HG03571 (cell line): ENCODE results near the gene TSPAN6.
A peak's percentile ranks its signal among the peaks of the same experiment; 100 is the strongest.

Source experiments
- ATAC-seq: cut with Tn5 transposase; IDR thresholded peaks from one replicate; pipeline ENCODE4 v1.9.1; 2021; ENCODE audit not compliant: unreplicated experiment

The TSPAN6 gene, protein sequence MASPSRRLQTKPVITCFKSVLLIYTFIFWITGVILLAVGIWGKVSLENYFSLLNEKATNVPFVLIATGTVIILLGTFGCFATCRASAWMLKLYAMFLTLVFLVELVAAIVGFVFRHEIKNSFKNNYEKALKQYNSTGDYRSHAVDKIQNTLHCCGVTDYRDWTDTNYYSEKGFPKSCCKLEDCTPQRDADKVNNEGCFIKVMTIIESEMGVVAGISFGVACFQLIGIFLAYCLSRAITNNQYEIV

DNA sequence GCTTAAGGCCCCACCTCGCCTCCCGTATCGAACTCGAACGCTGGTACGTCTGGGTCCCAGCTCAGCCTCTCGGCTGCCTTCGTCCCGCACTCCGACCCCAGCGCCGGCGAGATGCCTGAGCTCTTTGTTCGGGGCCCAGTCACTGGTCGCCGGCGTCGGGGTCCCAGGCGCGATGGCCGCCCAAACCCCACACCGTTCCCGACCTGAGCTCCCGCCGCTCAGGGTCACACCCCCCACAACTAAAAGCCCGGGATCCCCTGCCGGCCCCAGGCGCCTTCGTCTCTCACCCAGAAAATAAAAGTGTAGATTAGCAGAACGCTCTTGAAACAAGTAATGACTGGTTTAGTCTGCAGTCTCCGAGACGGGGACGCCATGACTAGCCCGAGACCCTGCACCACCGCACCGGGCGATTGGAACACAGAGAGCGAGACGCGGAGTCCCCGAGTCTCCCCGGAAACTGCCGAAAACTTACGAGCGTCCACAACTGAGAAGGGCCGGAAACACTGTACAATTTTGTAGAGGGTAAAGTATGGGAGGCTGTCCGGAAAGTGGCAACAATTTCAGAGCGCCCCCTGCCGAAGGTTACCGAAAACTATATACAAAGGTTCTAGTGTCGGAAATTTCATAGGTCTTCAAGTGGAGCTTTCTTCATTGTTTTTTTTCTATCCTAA, at the start of gene TSPAN6:
Gene TSPAN6, minus strand, starts transcription at position 486 of the 671 bp plus-strand sequence. Its CDS starts 112 bp downstream, at position 374.
- ATAC-seq, result peak; percentile 98

DNA sequence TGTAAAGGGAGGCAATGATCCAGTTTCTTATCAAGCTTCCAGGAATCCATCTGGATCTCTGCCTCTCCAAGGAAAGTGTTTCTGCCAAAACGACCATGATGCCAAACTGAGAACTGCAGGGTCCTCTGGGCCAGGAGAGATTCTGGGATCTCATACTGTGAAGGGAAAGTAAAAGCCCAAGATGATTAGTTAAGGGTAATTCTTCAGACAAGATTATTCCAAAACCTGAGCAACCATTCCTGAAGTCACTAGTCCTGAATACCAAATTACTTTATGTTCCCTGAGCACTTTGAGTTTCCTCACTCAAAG, 49.3 kb upstream of the TSPAN6 start:
- ATAC-seq, result no peak

DNA sequence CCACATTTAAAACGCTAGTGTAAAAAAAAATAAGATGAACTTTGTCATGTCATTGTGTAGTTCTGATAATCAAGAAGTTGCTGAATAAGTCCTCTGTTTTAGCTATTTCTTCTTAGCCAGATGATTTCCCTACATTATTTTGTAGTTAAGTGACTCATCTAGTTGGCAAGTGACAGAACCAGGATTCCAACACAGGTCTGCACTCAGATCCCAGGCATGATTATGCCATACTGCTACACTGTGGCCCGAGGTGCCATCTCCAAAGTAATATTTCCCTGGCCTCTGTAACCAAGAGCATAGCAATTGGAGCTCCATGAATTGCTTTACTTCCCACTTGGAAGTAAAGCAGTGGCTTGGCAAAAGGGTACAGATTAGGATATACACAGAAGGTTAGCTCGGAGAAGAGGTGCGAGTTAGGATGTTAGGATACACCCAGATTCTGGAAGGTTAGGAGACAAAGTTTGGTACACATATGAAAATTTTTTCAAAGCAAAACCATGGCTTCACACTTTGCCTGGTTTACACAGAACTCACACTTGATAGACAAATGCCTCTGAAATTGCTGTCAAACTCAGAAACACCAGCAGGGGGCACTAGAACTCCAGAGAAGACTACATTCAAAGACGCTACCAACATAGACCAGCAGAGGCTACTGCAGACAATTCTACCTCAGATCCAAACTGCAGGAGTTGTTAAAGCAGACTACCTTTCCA, 48.8 kb upstream of the TSPAN6 start:
- ATAC-seq, result no peak

DNA sequence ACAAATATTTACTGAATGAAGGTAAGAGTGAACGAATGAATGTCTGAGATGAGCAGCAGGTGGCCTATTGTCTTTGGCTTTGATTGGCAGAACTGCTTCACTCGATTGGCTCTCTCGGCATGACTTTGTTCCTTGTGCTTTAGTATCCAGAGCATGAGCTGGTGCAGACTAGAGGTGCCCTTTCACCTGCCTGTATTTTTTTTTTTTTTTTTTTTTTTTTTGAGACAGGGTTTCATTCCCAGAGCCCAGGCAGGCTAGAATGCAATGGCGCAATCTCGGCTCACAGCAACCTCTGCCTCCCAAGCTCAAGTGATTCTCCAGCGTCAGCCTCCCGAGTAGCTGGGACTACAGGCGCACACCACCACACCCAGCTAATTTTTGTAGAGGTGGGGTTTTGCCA, 46.3 kb upstream of the TSPAN6 start:
- no peak for ATAC-seq

DNA sequence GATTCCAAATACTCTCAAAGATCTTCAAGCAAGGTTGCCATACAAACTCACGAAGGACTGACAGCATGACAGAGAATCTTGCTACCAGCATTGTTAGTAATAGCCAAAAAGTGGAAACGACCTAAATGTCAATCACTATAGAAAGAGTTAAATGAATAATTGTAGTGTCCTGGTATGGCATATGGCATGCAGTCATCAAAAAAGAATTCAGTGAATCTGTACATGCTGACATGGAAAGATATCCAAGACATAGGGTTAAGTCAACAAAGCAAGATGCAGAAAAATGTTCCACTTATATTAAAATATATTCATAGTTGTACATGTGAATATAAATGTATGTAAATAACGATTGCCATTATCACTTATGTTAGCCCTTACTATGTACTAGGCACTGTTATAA, 45.0 kb upstream of the TSPAN6 start:
- ATAC-seq, result no peak

DNA sequence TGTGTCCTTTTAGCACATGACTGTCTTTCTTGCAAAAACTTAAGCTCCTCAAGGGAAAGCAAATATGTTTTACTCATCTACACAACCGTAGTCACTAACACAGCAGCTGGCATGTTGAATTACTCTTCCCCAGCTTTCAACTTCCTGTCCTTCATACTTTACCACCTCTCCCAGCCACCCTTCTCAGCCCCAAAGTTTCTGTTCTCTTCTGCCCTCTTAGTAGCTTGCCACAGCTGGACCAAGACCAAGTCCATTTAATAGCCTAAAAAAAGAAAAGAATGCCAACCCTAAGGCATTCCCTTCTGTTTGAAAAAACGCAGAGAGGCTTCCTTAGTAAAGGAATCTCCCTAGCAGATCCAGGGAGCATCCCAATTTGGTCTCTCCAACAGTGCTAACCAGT, 44.1 kb upstream of the TSPAN6 start:
- no peak for ATAC-seq

DNA sequence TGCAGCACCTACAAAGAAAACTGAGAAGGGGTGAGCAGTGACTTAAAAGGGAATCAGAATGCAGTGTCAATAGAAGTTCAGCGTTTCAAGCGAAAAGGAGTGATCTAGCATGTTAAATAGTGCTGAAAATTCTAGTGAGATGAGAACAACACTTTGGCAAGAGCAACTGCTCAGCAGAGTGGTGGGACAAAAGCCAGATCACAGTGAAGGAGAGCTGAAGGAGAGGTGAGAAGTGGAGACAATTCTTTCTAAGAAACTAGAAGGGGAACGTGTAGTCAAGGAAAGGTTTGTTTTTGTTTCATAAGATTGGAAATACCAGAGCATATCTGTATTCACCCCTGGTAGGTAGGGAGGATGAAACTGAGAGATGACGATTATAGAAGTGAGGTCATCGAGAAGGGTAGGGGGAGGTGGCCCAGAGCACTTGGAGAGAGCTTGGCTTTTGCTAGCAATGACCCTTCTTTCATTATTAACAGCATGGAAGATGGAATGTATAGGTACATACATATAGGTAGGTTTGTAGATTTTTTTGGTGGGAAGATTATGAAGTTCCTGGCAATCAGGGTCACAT, 41.1 kb upstream of the TSPAN6 start:
- ATAC-seq, result no peak

DNA sequence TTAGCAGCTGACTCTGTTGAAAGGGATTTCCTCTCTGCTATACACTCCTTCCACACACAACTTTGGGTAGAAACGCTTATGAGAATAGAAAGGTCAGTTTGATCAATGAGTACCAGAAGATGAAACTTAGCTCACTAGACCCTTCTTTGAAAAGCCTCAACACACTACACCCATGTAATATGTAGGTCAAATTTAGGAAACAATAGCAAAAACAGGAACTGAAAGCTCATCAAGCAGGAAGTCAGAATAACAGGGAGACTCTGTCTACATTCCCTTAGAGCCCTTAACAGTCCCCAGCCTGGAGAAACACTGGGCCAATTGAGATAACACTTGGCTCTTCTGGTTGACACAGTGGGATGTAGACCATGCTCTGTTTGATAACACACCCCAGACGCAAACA, 38.1 kb upstream of the TSPAN6 start:
- ATAC-seq, result peak; percentile 55

DNA sequence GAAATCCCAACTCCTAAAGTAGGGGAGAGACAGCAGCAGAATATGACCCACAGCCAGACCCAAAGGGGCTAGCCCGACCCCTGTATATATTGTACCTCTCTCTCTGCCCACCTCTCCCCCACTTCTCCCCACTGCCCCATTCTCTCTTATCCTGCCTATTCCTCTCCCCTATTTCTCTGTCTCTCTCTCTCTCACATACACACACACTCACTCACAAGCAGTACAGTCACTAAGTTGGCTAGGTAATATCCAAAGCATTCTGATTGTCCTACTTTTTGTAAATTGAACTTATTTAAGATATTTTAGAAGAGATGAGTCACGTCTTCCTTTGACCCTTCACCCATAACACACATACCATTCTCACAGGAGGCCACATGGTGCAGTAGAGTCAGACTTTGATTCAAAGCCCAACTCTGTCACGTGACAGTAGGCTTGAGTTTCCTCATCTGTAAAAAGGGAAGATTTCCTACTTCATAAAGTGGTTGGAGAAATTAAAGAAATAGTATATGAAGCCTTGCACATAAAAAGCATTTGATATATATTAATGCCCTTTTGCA, 36.9 kb upstream of the TSPAN6 start:
- ATAC-seq, result no peak

DNA sequence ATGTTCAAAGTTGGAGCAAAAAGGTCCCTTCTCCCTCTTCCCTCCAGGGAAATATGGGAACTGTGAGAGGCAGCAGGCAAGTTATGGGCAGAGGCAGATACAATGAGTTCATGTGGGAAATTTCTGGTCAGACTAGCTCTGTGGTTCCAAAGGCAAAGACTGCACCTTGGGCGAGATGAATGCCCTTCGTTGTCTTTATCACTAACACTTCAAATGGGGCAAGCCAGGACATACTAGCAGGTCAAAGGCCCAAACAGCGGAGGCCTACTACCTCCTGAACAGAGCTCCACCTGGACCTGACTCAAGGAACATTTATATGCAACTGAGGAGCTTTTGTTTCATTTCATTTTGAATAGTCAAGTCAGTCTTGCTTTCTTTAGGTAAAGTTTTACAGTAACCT, 36.4 kb upstream of the TSPAN6 start:
- ATAC-seq, result no peak

DNA sequence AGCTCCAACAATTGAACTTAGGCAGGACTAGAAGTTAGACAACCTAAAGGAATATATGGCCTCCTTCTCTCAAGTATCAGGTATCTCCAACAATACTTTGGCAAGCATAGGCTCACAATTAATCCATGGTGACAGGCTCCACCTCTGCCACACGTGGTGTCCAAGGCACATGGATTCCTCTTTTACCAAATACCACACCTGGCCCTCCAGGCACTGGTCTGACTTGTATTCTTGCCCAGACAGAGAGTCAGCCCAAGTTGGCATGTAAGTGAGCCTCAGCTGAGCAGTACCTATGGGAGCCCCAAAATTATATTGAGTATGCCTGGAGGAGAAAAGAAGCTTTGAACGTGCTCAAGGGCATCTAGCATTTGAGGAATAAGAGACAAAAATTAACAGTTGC, 27.0 kb upstream of the TSPAN6 start:
- ATAC-seq, result no peak

DNA sequence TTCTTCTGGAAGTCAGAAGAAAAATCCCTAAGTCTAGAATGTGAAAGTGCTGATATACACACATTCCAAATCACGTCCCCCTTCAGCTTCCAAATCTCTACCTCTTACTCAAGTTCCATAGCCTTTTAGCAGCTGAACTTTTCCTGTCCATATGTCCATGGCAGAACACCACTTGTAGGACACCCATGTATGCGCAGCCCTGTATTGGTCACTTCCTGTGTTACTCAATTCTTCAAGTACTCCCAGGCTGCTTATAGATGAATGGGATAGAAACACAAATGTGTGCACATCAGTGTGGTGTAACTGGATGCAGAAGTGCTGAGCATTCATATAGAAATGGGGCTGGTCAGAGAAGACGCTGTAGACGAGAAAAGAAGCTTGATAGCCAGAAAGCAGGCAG, 26.2 kb upstream of the TSPAN6 start:
- no peak for ATAC-seq

DNA sequence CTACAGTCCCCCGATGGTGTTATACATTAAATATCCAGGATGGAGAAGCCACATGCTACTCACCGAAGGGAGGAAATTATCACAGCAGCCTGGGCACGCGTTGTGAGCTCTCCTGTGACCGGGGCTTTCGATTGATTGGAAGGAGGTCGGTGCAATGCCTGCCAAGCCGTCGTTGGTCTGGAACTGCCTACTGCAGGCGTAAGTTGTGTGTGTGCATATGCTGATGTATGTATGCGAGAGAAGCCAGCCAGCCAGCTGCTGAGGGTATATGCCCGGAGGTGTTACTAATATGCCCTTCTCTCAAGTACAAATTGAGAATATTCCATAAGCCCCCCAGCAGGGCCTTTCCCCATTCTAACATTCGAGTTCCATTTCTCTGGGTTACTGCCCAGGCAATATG, 25.6 kb upstream of the TSPAN6 start:
- no peak for ATAC-seq

DNA sequence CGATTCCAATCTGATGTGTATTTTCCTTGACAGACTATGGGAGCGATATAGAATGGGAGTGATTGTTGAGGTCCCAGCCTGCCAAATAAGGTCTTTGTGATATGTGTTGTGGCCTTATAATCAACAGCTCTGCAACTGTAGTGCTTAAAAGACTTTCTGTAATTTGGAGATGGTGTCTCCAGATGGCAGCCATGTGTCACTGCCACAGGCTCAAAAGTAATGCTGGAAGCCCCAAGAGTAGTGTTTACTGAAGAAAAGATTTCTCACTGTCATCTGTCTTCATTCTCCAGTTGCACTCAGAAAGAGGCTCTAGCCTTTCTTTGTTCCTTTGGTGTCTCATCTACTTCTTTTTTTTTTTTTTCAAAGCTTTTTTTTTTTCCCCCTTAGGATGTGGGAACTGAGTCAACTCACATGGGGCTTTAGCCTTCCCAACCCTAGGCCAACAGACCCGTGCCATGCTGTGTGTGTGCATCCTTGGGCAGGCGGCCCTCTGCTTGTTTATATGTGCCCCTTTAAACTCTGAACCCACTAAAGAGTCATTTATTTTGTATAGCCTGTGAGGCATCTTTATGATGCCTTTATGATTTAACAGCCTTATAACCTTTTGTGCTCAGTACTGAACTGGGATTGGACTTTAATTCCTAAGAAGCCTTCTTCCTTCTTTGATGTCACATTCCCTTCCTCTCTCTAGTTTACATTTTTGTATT, 23.0 kb upstream of the TSPAN6 start:
- ATAC-seq, result no peak

DNA sequence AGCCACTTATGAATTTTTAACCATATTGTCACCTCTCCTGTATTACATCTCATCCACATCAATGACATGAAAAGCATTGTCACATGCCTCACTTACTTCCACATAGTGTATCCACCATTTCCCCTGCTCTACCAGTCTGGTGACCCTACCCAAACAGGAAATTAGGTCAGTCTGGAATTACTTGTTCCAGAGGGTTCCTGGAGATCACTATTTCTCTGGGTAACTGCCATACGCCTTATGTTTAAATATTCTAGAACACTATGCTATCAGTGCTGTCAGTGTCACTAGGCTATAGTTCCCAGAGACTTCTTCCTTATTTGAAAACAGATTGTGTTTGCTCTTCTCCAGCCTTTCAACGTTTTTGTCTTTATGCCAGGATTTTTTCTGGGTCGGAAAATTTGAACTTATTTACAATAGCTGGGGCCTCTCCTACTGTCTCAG, 22.4 kb upstream of the TSPAN6 start:
- ATAC-seq, result no peak

DNA sequence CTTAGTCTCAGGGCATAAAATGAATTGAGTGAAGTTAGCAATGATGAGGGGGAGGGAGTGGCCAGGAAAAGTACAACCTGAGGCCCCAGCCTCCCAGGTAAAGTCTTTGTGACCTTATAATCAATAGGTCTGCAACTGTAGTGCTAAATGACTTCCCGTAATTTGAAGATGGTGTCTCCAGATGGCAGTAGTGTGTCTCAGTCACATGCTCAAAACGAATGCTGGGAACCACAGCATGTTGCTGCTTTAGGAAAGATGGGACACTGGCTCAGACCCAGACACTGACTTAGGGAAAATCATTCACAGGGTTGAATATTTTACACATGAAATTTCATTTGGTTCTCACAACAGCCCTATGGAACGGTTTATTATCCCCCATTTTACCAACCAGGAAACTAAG, 17.7 kb upstream of the TSPAN6 start:
- no peak for ATAC-seq

DNA sequence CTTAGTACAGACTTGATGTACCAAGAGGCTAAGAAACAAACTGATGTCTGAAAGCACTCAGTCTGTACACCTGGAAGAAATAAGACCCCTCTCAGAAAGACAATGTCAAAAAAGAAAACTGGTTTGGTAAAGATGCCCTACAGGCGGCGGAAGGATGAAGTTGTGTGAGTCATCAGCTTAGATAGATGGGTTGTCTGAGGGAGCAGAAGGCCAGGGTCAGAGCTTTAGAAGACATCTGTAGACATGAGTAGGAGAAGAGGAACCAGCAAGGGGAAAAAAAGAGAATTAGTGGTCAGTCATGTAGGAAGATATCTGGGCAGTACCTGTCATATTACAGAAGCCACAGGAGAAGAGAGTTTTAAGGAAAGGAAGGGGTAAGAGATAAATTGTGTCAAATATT, 15.7 kb upstream of the TSPAN6 start:
- ATAC-seq, result no peak

DNA sequence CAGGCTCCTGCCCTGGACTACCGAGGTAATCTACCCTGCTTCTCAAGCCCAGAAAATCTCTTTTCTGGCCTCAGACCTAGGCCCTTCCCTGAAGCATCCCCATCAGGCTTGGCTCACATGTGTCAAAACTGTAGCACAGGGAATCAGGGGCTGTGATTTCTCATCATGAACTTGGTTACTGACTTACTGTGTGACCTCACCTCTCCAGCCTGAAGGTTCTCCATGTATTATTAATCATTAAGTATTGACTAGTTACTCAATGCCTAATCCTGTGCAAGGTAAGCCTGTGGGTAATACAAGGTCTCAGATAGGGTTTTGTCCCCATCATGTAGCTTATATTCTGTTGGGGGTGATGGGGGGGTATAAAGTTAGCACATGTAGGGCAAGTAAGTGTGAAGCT, 14.2 kb upstream of the TSPAN6 start:
- ATAC-seq, result no peak

DNA sequence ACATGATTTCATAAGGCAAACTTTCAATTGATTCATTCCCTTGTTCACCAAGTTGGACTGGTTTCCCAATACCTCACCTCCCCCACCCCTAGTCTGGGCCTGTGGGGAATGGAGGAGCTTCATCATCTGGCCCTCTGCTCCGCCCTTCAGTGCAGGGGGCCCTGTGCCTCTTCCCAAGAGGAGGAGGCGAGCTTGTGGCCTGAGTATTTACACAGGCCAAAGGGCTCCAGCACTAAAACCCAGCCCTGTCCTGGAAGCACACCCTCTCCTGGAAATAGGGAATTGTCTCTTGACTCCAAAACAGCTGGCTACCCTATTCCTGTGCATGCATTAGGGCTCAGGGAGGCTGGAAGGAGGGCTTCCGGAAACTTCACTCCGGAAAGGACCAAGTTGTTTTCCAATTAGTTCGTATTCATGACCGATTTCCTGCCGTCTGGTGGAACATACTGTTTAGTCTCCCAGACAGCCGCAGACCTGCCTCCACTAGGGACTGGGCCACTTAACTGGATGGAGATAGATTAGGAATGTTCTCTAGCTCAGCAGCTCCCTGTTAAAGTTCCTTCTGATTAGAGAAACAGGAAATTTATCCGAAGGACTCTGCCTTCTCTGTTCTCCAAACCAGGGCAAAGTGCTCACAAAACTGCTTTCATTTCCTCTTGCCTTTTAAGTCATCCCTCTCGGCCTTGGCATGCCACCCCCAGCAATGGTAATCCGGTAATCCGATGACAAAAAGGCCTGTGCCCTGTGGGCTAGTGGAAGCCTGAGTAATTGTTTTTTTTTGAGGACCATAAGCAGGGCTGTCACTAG, 13.1 kb upstream of the TSPAN6 start:
- ATAC-seq, result no peak
